ENCODE data around the gene ECM1.

The ECM1 gene

DNA sequence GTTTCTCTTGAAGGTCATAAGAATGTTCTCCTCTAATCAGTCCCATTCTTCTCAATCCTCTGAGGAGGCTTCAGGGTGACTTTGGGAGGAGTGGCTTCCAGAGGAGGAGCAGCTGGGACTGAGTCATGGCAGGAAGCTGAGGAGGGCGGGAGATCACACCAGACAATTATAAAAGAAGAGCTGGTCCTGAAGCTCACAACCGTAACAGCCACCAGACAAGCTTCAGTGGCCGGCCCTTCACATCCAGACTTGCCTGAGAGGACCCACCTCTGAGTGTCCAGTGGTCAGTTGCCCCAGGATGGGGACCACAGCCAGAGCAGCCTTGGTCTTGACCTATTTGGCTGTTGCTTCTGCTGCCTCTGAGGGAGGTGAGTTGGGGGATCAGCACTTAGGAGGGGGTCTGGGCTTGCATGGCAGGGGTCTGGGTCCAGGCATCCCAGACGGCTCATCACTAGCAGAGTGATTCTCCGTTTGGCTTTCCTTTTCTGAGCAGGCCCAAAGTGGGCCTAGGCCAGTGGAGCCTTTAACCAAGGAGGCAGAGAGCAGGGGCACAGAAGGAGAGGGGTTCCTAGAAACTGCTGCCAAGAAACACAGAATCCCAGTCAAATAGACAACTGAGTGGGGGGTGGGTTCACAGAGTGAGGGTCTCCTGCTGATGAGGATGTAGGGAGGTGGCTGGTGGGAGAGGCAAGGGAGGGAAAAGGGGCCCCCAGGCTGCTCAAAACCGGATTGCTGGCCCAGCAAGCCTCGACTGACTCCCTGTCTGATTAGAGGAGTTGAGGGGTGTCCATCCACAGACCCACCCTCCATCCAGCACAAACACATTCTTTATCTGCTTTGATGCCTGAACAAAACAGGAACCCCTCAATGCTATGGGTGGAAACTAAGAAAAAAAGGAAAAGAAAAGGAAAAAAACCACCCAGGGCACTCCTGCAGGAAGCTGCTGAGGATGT lies at the start of gene ECM1:
TSS of gene ECM1 (plus strand) at position 198 of the 953 bp plus-strand sequence. CDS start at position 299, 101 bp downstream.
- in situ Hi-C loops (cut with MboI; ENCODE audit: low sequenced_read_pairs) = no loop called here

GRCh38 chr1:150464422-150464826 lies 43.5 kb upstream of the ECM1 start:
- in situ Hi-C loops (cut with MboI; ENCODE audit: low sequenced_read_pairs) = no loop called here

- in situ Hi-C loops (cut with MboI; ENCODE audit: low sequenced_read_pairs) = no loop called here
These were observed 40.9 kb upstream of the ECM1 start for GRCh38 chr1:150466964-150467363.

DNA sequence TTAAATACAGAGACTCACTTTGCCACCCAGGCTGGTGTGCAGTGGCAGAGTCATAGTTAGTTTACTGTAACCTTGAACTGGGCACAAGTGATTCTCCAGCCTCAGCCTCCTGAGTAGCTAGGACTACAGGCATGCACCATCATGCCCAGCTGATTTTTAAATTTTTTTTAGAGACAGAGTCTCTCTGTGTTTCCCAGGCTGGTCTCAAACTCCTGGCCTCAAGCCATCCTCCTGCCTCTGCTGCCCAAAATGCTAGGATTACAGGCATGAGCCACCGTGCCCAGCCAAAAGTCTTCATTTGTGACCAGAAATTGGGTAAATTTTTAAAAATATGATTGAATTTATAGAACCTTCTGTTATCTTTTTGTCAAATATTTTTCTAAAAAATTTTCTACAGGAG lies 38.6 kb upstream of the ECM1 start:
- in situ Hi-C loops (cut with MboI; ENCODE audit: low sequenced_read_pairs) = no loop called here

DNA sequence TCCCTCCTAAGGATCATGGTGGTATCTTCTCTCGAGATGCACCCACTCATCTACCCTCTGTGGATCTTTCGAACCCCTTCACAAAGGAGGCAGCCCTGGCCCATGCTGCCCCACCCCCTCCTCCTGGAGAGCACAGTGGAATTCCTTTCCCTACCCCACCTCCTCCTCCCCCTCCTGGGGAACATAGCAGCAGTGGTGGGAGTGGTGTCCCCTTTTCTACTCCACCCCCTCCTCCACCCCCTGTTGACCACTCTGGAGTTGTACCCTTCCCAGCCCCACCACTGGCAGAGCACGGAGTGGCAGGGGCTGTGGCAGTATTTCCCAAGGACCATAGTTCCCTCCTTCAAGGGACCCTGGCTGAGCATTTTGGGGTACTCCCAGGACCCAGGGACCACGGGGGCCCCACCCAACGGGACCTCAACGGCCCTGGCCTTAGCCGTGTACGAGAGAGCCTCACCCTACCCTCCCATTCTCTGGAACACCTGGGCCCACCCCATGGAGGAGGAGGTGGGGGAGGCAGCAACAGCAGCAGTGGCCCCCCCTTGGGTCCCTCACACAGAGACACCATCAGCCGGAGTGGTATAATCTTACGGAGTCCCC lies 35.2 kb upstream of the ECM1 start:
- in situ Hi-C loops (cut with MboI; ENCODE audit: low sequenced_read_pairs) = no loop called here

DNA sequence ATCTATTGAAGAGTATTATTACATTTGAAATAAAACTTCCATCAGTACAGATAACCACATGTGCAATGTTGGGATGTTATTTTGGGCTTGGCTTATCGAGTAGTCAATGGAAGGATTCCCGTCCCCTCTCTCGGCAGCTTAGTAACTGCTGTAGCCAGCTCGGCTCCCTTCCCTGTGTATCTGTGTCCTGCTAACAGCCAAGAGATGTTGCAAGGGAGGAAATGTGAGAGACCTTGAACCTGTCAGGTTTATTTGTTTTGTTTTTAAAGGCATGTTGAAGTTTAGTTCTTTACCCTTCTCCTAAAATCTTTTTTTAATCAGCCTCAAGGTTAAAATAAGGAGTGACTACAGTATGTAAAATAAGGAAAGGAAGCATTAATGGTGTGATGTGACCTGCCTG lies 34.2 kb upstream of the ECM1 start:
- in situ Hi-C loops (cut with MboI; ENCODE audit: low sequenced_read_pairs) = no loop called here

- in situ Hi-C loops (cut with MboI; ENCODE audit: low sequenced_read_pairs) = no loop called here
These were observed 33.0 kb upstream of the ECM1 start for GRCh38 chr1:150474869-150475268.

DNA sequence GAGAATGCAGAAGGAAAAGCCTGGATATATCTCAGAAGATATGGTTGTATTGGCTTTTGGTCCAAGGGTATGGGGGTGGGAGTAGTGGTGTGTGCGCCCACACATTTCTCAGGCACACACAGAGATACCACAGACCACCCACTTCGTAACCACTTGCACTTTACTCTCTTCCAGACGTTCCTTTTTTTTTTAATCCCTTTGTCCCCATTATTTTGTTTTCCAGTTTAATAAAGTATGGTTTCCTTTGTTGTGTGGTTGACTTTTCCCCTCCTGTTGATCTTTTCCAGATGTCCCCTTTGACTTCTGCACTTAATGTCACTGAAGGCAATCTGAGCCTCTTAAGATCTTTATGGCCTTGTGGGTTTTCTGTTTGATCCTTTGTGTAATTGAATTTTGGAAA lies 31.2 kb upstream of the ECM1 start:
- in situ Hi-C loops (cut with MboI; ENCODE audit: low sequenced_read_pairs) = no loop called here

- in situ Hi-C loops (cut with MboI; ENCODE audit: low sequenced_read_pairs) = no loop called here
These were observed 30.6 kb upstream of the ECM1 start for GRCh38 chr1:150477320-150477719.

GRCh38 chr1:150477733-150478132 lies 30.2 kb upstream of the ECM1 start:
- in situ Hi-C loops (cut with MboI; ENCODE audit: low sequenced_read_pairs) = no loop called here

DNA sequence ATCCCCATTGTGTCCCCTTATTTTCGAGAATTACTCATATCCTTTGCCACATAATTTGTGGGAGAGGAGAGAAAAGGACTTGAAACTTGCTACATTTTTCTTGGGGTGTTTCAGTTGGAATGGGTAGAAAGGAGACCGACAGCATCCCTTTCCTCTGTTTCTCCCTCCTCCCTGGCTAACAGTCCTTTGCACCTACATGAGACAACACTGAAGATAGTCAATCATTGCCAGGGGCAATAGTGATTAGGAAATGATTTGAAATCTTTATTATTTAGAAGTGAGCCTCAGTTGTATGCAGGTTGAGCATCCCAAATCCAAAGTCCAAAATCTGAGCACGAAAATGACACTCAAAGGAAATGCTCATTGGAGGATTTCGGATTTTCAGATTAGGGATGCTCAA lies 28.5 kb upstream of the ECM1 start:
- in situ Hi-C loops (cut with MboI; ENCODE audit: low sequenced_read_pairs) = no loop called here

GRCh38 chr1:150479927-150480352 lies 28.0 kb upstream of the ECM1 start:
- in situ Hi-C loops (cut with MboI; ENCODE audit: low sequenced_read_pairs) = no loop called here

DNA sequence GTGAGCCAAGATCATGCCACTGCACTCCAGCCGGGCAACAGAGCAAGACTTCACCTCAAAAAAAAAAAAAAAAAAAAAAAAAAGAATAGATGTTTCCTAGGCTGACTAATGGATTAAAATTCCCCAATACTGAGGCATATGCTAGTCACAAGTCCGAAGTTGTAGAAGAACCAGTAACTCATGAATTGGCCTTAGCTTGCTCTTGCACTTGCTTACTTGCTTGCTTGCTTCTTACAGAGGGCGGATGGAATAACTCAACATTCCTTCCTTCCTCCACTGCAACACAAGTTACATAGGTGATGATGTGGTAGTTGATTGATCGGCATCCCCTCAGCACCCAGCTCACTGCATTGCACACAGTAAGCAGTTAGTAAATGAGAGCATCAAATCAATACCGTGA lies 23.5 kb upstream of the ECM1 start:
- in situ Hi-C loops (cut with MboI; ENCODE audit: low sequenced_read_pairs) = no loop called here

DNA sequence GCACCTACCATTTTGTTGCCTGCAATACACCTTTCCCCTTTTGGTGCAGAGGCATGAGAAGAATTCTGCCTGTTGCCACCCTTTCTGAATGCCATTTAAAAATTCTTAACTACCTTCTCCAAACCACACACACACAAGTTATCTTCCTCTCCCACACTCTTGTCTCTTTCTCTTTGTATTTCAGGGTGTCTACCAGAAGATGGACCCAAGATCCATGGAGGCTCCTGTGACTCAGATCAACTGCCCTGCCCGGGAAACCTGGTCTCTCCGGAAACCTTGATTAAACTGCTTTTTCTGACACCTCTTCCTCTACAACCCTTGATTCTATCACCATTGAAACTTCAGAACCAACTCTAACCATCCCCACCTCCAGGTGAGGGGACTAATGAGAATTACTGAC lies 23.0 kb upstream of the ECM1 start:
- in situ Hi-C loops (cut with MboI; ENCODE audit: low sequenced_read_pairs) = no loop called here

DNA sequence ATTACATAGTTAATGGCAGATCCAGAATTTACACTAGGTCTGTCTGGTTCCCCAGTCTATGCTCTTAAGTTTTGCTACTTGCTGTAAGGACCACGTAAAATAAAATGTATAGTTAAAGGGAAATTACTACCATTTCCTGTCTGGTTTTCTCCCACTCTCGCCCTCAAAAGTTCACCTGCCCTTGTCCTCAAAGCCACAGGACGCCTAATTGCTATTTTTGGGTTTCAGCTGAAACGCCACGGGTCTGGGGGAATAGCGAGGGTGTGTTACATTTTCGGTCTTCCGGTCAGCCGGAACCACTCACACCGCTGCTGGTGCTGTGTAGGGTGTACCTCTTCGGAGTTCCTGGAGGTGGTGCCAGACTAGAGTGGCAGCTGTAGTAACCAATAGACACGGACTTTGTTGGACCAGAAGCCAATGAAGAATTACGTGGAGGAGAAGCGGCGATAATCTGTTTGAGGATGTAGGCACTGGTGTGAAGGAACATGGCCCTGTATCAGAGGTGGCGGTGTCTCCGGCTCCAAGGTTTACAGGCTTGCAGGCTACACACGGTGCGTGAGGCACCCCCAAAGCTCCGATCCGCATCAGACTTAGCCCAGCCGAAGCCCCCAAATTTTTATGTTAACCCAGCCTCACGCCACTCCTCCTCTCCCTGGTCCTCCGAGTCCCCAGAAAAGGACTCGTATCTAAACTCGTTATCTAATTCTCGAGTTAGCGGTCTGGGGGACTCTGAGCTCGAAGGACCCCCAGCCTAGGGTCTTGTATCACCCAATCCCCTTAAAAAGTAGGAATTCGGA lies 20.7 kb upstream of the ECM1 start, which contains the start of gene TARS2:
TSS of gene TARS2 (plus strand) at position 454 of the 797 bp plus-strand sequence. CDS start at position 486, 32 bp downstream.
- in situ Hi-C loops (cut with MboI; ENCODE audit: low sequenced_read_pairs) = no loop called here

DNA sequence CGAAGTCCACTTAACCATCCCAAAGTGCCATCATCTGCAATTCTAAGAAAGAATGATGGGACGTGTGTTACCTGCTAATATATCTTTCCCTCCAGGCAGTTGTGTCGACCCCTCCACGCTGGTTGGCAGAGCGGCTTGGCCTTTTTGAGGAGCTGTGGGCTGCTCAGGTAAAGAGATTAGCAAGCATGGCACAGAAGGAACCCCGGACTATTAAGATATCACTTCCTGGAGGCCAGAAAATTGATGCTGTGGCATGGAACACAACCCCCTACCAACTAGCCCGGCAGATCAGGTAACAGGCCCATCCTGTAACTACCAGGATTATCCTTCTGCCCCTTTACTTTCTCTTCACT lies 20.2 kb upstream of the ECM1 start:
- in situ Hi-C loops (cut with MboI; ENCODE audit: low sequenced_read_pairs) = no loop called here

DNA sequence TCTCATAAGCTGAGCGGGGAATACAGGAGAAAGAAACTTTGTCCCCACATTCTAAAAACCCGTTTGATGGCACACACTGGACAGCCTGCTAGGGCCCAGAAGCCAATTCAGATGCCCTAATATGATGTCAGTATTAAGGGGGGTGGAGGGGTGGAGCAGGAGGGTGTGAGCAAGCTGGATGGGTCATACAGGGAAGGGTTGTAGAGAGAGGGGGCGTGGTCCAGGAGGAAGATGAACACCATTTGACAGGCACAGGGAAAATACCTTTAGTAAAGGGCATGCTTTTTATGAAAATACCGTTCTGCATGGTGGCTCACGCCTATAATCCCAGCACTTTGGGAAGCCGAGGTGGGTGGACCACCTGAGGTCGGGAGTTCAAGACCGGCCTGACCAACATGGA lies 14.7 kb upstream of the ECM1 start:
- in situ Hi-C loops (cut with MboI; ENCODE audit: low sequenced_read_pairs) = no loop called here

GRCh38 chr1:150498342-150498741 lies 9.6 kb upstream of the ECM1 start:
- in situ Hi-C loops (cut with MboI; ENCODE audit: low sequenced_read_pairs) = no loop called here

- in situ Hi-C loops (cut with MboI; ENCODE audit: low sequenced_read_pairs) = no loop called here
These were observed 2.5 kb upstream of the ECM1 start for GRCh38 chr1:150505431-150505830.

DNA sequence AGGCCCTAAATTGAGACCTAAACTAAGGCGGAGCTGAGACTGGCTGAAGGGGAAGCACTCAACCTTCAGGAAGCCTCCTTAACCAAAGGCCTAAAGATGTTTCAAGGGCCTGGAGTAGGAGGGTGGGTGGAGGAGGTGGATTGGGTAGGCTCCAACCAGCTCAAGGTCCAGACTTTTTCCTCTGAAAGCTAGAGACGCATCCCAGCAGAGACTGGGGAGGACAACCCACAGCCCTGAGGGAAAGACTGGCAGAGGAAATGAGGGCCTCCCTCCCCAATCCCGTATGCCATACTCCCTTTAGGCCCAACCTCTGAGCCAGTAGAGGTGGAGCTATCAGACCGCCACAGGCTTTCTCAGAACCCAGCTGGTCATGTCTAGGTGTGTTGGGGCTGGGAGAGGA lies 1.1 kb downstream of the ECM1 start:
- in situ Hi-C loops (cut with MboI; ENCODE audit: low sequenced_read_pairs) = no loop called here

GRCh38 chr1:150511551-150511950 lies 3.6 kb downstream of the ECM1 start:
- in situ Hi-C loops (cut with MboI; ENCODE audit: low sequenced_read_pairs) = no loop called here

Data from HL-60/S4 treated with phorbol 12-myristate 13-acetate at 8.2 ng/mL for 4 days and 3 days (cell line).